Activated CD4-positive, alpha-beta T cell treated with anti-CD3 and anti-CD28 coated beads for 1 hour (primary cell): ENCODE measurements around the gene OR5T2.
"Not testable (repeated sequence)": the region's sequence is repeated elsewhere in the genome, so short reads cannot be mapped to it uniquely, and the experiment has no call there.

Experiments used
- DNase-seq: peaks from one replicate; pipeline ENCODE4 v3.0.0-alpha.2; 2020

The OR5T2 gene

DNA sequence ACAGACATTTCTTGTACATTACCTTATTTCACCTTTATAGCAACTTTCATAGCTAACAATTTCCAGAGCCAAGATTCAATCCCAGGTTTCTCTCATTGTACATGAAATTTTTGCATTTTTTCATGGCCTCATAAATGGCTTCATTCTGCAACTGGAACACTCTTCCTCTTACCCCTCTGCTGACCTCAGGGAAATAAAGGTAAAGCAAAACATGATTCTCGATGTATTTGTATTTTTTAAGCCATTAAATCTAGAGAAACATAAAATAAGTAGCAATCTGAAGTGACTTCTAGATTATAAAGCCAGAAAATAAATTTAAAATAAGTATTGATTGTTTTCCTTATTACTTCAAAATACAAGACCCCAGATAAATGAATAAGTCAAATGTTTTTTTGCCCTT lies at the start of gene OR5T2:
OR5T2 (minus strand) TSS at position 101 of the 400 bp plus-strand sequence. CDS start 1,193 bp downstream, outside the sequence.
- no peak for DNase-seq

DNA sequence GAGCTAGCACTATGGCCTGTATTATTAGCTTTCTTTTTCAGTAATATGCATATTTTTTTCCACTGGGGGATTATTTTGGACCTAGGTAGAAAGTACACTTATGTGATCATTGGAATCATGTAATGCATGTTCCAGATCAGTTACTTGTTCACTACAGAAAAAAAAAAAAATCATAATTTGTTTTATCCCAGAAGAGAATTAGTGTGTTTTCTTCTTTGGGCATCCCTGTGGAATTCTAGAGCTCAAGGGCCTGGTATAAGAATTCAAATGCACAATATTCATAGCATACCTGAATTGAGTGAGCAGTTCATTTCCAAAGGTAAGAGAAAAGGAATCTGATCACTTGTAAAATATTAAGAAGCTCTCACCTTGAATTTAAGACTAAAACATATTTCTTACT lies 39.8 kb upstream of the OR5T2 start, which contains the start of gene OR5T1:
OR5T1 (plus strand) TSS at position 301 of the 400 bp plus-strand sequence. CDS start 1,485 bp downstream, outside the sequence.
- no peak for DNase-seq

DNA sequence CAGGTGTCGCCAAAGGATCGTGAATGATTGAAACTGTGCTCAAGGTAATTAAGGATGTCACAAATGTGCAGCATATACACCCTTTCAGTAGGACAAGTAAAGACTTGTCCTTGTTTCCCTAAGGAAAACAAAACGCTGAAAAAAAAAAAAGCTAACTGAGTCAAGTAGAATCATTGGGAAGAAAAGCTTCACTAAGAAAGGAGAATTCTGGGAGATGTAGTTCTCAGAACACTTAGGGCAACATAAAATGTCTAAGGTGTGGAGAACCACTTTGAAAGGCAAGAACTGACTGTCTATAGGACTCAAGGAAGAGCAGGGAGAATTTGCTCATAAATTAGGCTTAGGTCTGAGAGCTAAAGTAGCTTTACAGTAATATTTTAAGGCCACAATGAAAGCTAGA lies 37.0 kb upstream of the OR5T2 start:
- no peak for DNase-seq

DNA sequence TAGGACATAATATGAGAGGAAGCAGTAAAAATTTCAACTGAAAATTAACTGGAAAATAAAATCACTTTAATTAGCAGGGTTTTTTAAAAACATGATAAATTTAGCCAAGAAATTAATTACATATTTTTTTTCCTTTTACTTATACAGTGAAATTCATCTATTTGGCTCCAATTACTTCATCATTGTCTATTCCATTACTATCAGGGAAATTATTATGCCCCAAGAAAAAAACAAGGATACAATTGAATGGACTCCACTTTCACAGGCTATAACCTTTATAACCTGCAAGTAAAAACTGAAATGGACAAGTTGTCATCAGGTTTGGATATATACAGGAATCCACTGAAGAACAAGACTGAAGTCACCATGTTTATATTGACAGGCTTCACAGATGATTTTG lies 17.9 kb upstream of the OR5T2 start, which contains the start of gene OR5T3:
OR5T3 (plus strand) TSS at position 301 of the 400 bp plus-strand sequence; CDS start at position 301, 0 bp downstream.
- DNase-seq: no peak

DNA sequence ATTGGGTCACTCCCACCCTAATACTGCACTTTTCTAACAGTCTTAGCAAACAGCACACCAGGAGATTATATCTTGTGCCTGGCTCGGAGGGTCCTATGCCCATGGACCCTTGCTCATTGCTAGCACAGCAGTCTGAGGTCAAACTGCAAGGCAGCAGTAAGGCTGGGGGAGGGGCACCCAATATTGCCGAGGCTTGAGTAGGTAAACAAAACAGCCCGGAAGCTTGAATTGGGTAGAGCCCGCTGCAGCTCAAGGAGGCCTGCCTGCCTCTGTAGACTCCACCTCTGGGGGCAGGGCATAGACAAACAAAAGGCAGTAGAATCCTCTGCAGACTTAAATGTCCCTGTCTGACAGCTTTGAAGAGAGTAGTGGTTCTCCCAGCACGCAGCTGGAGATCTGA lies 14.3 kb downstream of the OR5T2 start:
- not testable (repeated sequence) for DNase-seq

DNA sequence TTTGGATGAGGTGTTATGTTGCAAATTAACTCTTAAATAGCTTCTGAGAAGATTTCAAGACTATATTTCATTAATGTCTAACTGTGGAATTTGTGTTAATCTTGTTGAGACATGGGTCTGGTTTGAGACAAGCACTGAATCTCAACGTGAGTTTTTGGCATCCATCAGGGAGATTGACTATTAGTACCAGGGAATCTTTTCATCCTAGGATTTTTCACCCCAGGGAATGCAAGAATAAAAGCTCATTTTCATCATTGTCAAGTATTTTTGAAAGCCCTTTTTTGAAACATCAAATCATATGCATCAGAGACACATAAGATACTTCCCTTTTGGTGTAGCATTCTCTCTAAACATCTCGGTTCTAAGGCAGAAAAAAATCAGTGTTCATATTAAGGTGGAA lies 19.5 kb downstream of the OR5T2 start:
- DNase-seq: no peak

DNA sequence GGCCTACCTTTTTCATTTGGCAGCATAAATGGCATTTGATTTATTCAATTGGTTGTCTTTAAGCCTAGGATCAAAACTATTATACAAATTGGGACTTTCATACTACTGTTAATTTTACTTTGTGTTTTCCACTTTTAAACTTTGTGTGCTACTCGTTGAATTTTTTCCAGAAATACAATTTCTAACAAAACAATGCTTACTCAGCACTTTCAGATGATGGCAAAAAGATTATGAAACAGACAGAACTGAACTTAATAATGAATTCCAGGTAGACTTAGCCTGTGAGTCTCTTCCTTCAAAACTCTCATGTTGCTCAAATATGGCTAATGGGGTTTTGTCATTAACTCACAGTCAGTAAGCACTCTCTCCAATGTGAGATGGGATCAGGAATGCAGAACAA lies 26.3 kb downstream of the OR5T2 start:
- DNase-seq: no peak

DNA sequence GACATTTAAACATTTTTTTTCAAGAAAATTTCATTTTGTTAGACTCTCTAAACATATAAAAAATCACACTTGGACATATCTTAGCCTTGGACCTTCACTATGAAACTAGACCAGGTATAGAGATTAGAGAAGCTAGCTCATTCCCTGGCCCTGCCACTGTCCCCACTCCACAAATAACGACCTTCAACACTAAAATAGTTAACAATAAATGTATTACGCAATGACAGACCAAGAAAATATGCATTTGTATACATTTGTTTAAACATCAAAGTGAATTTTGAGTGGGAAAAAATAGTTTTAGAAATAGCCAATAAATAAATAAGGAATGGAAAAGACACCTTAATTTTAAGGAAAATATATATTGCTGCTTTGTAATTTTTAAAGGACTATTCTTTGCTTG lies 36.7 kb downstream of the OR5T2 start:
- DNase-seq: no peak

DNA sequence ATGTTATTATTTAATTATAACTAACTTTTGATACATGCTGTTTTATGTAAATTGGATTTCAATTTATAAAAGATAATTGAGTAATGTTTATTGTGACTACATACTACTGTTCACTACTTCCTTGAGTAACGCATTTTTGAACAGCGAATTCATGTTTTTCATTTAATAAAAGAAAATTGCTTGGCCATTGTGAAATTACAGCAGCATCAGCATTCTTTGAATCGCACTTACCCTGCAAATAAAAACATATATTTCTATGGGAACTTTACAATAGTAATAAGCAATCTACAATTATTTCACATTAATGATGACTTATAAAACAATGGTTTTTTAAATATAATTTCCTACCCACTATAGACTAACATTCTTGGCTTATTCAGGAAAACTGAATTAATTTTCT lies 37.4 kb downstream of the OR5T2 start:
- no peak for DNase-seq

DNA sequence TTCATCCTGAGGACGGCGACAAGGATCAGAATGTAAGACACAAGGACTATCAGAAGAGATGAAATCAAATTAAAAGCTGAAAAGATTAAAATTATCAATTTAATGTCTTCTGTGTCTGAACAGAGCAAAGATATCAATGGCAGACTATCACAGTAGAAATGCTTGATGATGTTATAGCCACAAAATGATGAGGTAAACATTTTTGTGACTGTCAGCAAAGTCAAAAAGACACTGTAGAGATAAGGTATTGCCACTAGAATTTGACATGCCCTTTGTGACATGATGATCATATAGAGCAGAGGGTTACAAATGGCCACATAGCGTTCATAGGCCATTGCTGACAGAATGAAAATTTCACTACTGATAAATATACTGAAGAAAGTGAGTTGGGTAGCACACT lies 45.5 kb downstream of the OR5T2 start:
- no peak for DNase-seq

DNA sequence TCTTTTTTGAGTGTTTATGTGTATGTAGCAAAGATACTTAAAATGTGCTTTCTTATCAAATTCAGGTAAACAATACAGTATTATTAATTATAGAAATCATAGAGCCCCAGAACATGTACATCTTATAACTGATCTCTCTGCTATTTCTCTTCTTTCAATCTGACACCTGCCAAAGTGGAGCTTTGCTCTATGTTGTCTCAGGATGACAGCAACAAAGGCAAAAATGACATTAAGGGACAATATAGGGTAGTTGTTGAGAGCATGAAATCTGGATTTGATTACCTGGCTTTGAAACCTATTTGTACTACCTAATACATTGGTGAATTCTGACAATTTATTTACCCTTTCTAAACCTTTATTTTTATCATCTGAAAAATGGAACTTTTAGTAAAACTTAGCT lies 50.6 kb downstream of the OR5T2 start:
- no peak for DNase-seq
